Smooth muscle cell (in vitro differentiated cells): Measurements from ENCODE around the gene PLK2. TPM values are rescaled to one million over a fixed set of nuclear protein-coding genes. Genes with fewer than 3 reads are reported as not detected.

Source experiments
- DNase-seq: peaks from one replicate; lab custom pipeline; 2025; ENCODE audit not compliant: unreplicated experiment; lab: John Stamatoyannopoulos, UW
- H2AFZ ChIP-seq: fragments of 200-600 bp; sonication (generic); 2 replicates; pipeline ENCODE4 v1.6.0; 2016; ENCODE audit warnings: antibody characterized with exemption, low read depth, mild to moderate bottlenecking
- H3F3A ChIP-seq: fragments of 200-600 bp; sonication (generic); 2 replicates; pipeline ENCODE4 v1.6.0; 2017; ENCODE audit warnings: antibody characterized with exemption, low read depth
- H3K27ac ChIP-seq: fragments of 200-600 bp; sonication (generic); 2 replicates; pipeline ENCODE4 v1.5.1; 2016; ENCODE audit warnings: low read depth, mild to moderate bottlenecking
- H3K27me3 ChIP-seq: fragments of 200-600 bp; sonication (generic); 2 replicates; pipeline ENCODE4 v1.6.1; 2016; ENCODE audit warnings: low read depth, mild to moderate bottlenecking
- H3K36me3 ChIP-seq: fragments of 200-600 bp; sonication (generic); 2 replicates; pipeline ENCODE4 v1.5.1; 2016; ENCODE audit warnings: low read depth
- H3K4me1 ChIP-seq: fragments of 200-600 bp; sonication (generic); 2 replicates; pipeline ENCODE4 v1.5.1; 2016; ENCODE audit warnings: low read depth
- H3K4me2 ChIP-seq: fragments of 200-600 bp; sonication (generic); 2 replicates; pipeline ENCODE4 v1.6.0; 2016; ENCODE audit warnings: mild to moderate bottlenecking
- H3K4me3 ChIP-seq: fragments of 200-600 bp; sonication (generic); 2 replicates; pipeline ENCODE4 v1.5.1; 2016; ENCODE audit warnings: mild to moderate bottlenecking
- H3K79me2 ChIP-seq: fragments of 200-600 bp; sonication (generic); 2 replicates; pipeline ENCODE4 v1.6.0; 2016; ENCODE audit warnings: low read depth, mild to moderate bottlenecking
- H3K9ac ChIP-seq: fragments of 200-600 bp; sonication (generic); 2 replicates; pipeline ENCODE4 v1.6.0; 2016; ENCODE audit warnings: low read depth
- H3K9me3 ChIP-seq: fragments of 200-600 bp; sonication (generic); replicated peaks from 2 replicates; pipeline ENCODE4 v1.5.1; 2016; ENCODE audit warnings: low read depth
- H4K20me1 ChIP-seq: fragments of 200-600 bp; sonication (generic); 2 replicates; pipeline ENCODE4 v1.6.0; 2016; ENCODE audit warnings: low read depth
- WGBS: methylation state at CpG from one replicate; pipeline ENCODE4 v1.1.7; 2016; ENCODE audit warnings: low lambda C conversion rate; 5-methylcytosine and 5-hydroxymethylcytosine counted together
- polyA plus RNA-seq: library from polyadenylated mRNA; unstranded; fragments of >200 nt; fragmentation: Nextera tagmentation; extraction: Ambion mirVana; gene quantifications from 2 replicates; pipeline ENCODE4 v1.2.1, GENCODE V29; 2016
- total RNA-seq: library from RNA; depleted of rRNA; stranded (reverse); fragments of >200 nt; gene quantifications from 2 replicates; pipeline ENCODE4 v1.2.3, GENCODE V29; 2014
- TF ChIP-seq, protein P1 (sequence below): fragments of 200-600 bp; sonication (generic); IDR thresholded peaks from 2 replicates; pipeline ENCODE4 v1.5.1; 2017; ENCODE audit warnings: borderline replicate concordance, mild to moderate bottlenecking, antibody characterized with exemption; ENCODE audit not compliant: insufficient read depth, poor library complexity, severe bottlenecking

The PLK2 gene
- total and polyA plus RNA-seq, 2 experiments from 2014 or later: 175 to 425 TPM

DNA sequence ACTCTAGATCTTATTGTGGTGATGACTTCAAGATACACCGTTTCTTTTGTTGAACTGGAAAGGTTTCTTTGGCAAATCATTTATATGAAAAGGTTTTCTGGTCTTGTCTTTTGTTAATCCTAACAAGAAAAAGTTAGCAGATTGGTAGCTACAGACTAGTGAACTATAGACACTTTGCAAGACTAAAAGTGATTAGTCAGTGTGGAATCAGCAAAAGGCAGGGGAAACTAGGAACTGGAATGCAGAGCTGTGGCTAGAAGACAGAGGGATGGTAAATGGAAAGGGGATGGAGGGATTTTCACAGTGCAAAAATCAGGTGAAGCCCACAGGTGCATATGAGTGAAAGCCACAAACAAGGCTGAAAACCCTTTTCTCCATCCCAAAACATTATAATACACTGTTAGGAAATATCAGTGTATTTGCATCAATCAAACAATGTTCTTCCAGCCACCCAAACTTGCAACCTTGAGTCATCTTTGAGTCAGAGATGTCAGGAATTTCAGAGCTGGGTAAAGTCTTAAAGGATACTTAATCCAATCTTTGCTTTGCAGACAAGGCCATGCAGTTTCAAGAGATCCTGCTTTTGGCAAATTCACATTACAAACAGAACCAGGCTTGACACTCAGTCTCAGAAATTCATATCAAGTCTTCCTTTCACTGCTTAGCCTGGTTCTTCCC lies 52.7 kb downstream of the PLK2 start:
- TF ChIP-seq, protein P1, sequence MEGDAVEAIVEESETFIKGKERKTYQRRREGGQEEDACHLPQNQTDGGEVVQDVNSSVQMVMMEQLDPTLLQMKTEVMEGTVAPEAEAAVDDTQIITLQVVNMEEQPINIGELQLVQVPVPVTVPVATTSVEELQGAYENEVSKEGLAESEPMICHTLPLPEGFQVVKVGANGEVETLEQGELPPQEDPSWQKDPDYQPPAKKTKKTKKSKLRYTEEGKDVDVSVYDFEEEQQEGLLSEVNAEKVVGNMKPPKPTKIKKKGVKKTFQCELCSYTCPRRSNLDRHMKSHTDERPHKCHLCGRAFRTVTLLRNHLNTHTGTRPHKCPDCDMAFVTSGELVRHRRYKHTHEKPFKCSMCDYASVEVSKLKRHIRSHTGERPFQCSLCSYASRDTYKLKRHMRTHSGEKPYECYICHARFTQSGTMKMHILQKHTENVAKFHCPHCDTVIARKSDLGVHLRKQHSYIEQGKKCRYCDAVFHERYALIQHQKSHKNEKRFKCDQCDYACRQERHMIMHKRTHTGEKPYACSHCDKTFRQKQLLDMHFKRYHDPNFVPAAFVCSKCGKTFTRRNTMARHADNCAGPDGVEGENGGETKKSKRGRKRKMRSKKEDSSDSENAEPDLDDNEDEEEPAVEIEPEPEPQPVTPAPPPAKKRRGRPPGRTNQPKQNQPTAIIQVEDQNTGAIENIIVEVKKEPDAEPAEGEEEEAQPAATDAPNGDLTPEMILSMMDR: no peak
- WGBS: 57% methylated on average over 1 of the region's 1 CpG
- peak overlapping the region; percentile 60 for H3K4me2 ChIP-seq
- H3K4me3 ChIP-seq: no peak overlapping the region
- H3K27me3 ChIP-seq: no peaks in the 10 kb centered on the region
- H3K9ac ChIP-seq: peak overlapping the region; percentile 19
- peaks cover 22% of the 10 kb centered on the region for H3K4me1 ChIP-seq
- H3K36me3 ChIP-seq: no peaks in the 10 kb centered on the region
- no peaks in the 10 kb centered on the region for H3F3A ChIP-seq
- no peak for DNase-seq
- no peak overlapping the region for H2AFZ ChIP-seq
- H4K20me1 ChIP-seq: no peaks in the 10 kb centered on the region
- no peaks in the 10 kb centered on the region for H3K79me2 ChIP-seq
- no peaks in the 10 kb centered on the region for H3K9me3 ChIP-seq
- H3K27ac ChIP-seq: peak overlapping the region; percentile 81

DNA sequence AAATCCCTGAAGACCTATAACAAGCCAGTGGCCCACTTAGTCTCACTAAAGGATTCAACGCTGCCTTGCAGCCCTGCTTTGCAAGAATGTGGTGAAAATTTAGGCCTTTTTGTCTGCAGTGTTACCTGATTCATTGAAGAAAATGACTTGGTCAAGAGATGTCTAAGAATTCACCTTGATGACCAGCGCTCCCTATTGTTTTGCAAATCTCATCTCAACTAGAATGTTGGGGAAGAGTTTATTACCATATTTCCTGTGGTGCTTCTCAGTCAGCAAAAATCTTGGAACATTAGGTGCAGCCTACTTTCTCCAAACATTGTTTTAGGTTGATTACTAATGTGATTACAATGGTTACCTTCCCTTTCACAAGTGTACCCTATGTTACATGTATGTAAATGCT lies 53.5 kb downstream of the PLK2 start:
- H3F3A ChIP-seq: no peaks in the 10 kb centered on the region
- H2AFZ ChIP-seq: no peak overlapping the region
- H3K36me3 ChIP-seq: no peaks in the 10 kb centered on the region
- no peak overlapping the region for H3K4me3 ChIP-seq
- H3K4me1 ChIP-seq: peaks cover 22% of the 10 kb centered on the region
- H3K9ac ChIP-seq: peak overlapping the region; percentile 19
- no peak for DNase-seq
- H3K9me3 ChIP-seq: no peaks in the 10 kb centered on the region
- no peaks in the 10 kb centered on the region for H3K27me3 ChIP-seq
- H3K27ac ChIP-seq: peak overlapping the region; percentile 81
- H3K4me2 ChIP-seq: peak overlapping the region; percentile 46
- no peaks in the 10 kb centered on the region for H3K79me2 ChIP-seq
- no peaks in the 10 kb centered on the region for H4K20me1 ChIP-seq
- WGBS: 69% methylated on average over 2 of the region's 2 CpGs
- TF ChIP-seq, protein P1: no peak

DNA sequence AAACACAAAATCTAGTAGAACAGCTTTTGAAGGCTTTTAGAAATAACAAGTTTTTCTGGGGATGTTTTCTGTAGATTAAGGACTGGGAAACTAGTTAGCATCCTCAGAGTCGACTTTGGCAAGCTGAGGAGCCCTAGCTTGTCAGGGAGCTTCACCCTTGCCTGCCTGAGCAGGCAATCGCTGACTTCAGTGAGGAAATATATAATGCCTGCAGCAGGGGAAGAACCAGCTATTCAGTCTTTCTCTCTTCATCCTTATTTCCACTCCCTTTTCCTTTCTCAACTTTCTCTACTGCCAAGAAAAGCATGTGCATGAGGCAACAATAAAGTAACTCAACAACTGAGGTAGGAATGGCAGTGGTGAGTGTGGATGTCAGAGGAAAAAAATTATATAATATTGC lies 54.7 kb downstream of the PLK2 start:
- no peaks in the 10 kb centered on the region for H3K27me3 ChIP-seq
- no peak overlapping the region for H3K9ac ChIP-seq
- H4K20me1 ChIP-seq: no peaks in the 10 kb centered on the region

More for the DNA sequence above, 54.7 kb downstream of the PLK2 start:
- Histone ChIP-seq H3K27ac (peak overlapping the region; percentile 23), H3K9me3 (no peaks in the 10 kb centered on the region), H3K4me3 (no peak overlapping the region), H3F3A (no peaks in the 10 kb centered on the region), H3K4me2 (no peak overlapping the region), H2AFZ (no peak overlapping the region), H3K79me2 (no peaks in the 10 kb centered on the region), H3K4me1 (peaks cover 13% of the 10 kb centered on the region), H3K36me3 (no peaks in the 10 kb centered on the region)
- TF ChIP-seq, protein P1: no peak
- 31% methylated on average over 2 of the region's 2 CpGs for WGBS
- no peak for DNase-seq
